CD14-positive monocyte (primary cell): Measurements from ENCODE around the gene HAND1. TPM values are rescaled to one million over a fixed set of nuclear protein-coding genes. Genes with fewer than 3 reads are reported as not detected.
A peak's percentile ranks its signal among the peaks of the same experiment; 100 is the strongest.

ENCODE experiments used
- DNase-seq, 3 donors: peaks; one replicate each; pipeline ENCODE4 v3.0.0-alpha.2; 2011 to 2022
- H2AFZ ChIP-seq: 2 replicates; pipeline ENCODE4 v1.6.0; 2012; ENCODE audit warnings: mild to moderate bottlenecking, low read depth, low read length, inconsistent platforms; ENCODE audit not compliant: insufficient read depth, poor library complexity, severe bottlenecking
- H3K27ac ChIP-seq, 2 donors: 1 replicate in 1 of 2; 2 replicates in 1 of 2; pipeline ENCODE4 v1.5.1; 2012 to 2013; ENCODE audit warnings: low read length in 2 of 2, control low read depth in 1 of 2, inconsistent platforms in 1 of 2, low read depth in 1 of 2, mild to moderate bottlenecking in 1 of 2
- H3K27me3 ChIP-seq, 2 donors: one replicate each; pipeline versions ENCODE4 v1.6.0 to v1.6.1; 2011 to 2013; ENCODE audit warnings: low read length in 2 of 2; ENCODE audit not compliant: control insufficient read depth in 2 of 2, insufficient read depth in 2 of 2
- H3K36me3 ChIP-seq, 2 donors: replicated peaks in 1 of 2; 1 replicate in 1 of 2; 2 replicates in 1 of 2; pipeline versions ENCODE4 v1.5.1 to v1.6.1; 2012 to 2013; ENCODE audit warnings: low read length in 2 of 2, control low read depth in 1 of 2, inconsistent platforms in 1 of 2, mild to moderate bottlenecking in 1 of 2; ENCODE audit not compliant: insufficient read depth in 2 of 2, control insufficient read depth in 1 of 2
- H3K4me1 ChIP-seq, 2 donors: 1 replicate in 1 of 2; 2 replicates in 1 of 2; pipeline versions ENCODE4 v1.5.1 to v1.6.1; 2012 to 2013; ENCODE audit warnings: low read length in 2 of 2, control low read depth in 1 of 2, inconsistent platforms in 1 of 2, mild to moderate bottlenecking in 1 of 2, moderate library complexity in 1 of 2; ENCODE audit not compliant: insufficient read depth in 2 of 2, control insufficient read depth in 1 of 2
- H3K4me2 ChIP-seq: replicated peaks from 2 replicates; pipeline ENCODE3; 2012; ENCODE audit warnings: low read length, moderate library complexity, mild to moderate bottlenecking; ENCODE audit not compliant: poor library complexity, severe bottlenecking; ENCODE audit errors: extremely low read depth
- H3K4me3 ChIP-seq, 3 experiments: fragments of 200-600 bp in 1 of 3; sonication (generic) in 1 of 3; replicated peaks in 1 of 3; 1 replicate in 2 of 3; 2 replicates in 1 of 3; pipeline ENCODE4 v1.5.1; 2011 to 2013; ENCODE audit warnings: low read length in 3 of 3, mild to moderate bottlenecking in 3 of 3, control low read depth in 2 of 3, low read depth in 2 of 3, inconsistent platforms in 1 of 3, moderate library complexity in 1 of 3
- H3K79me2 ChIP-seq: 2 replicates; pipeline ENCODE4 v1.6.0; 2012; ENCODE audit warnings: mild to moderate bottlenecking, control low read depth, inconsistent platforms, low read length, moderate library complexity; ENCODE audit not compliant: insufficient read depth
- H3K9ac ChIP-seq: 2 replicates; pipeline ENCODE4 v1.6.0; 2017; ENCODE audit warnings: low read length, mild to moderate bottlenecking; ENCODE audit not compliant: insufficient read depth, poor library complexity, severe bottlenecking
- H3K9me3 ChIP-seq, 2 donors: replicated peaks in 1 of 2; 1 replicate in 1 of 2; 2 replicates in 1 of 2; pipeline versions ENCODE4 v1.5.1 to v1.6.1; 2012 to 2013; ENCODE audit warnings: low read length in 2 of 2, control low read depth in 1 of 2; ENCODE audit not compliant: control insufficient read depth in 1 of 2, insufficient read depth in 1 of 2
- H4K20me1 ChIP-seq: 2 replicates; pipeline ENCODE4 v1.6.0; 2012; ENCODE audit warnings: mild to moderate bottlenecking, low read length, control low read depth, moderate library complexity; ENCODE audit not compliant: insufficient read depth
- H3K27ac Mint-ChIP-seq, 7 donors: one replicate each; pipeline ENCODE4 v1.8.0; 2020; ENCODE audit warnings: mild to moderate bottlenecking in 7 of 7, mixed read lengths in 7 of 7, moderate library complexity in 6 of 7, inconsistent platforms in 2 of 7
- H3K27me3 Mint-ChIP-seq, 3 donors: one replicate each; pipeline ENCODE4 v1.8.0; 2021 to 2022; ENCODE audit warnings: low read depth in 3 of 3, mild to moderate bottlenecking in 3 of 3, mixed read lengths in 3 of 3, moderate library complexity in 3 of 3, inconsistent platforms in 1 of 3
- H3K36me3 Mint-ChIP-seq, 2 donors: one replicate each; pipeline ENCODE4 v1.8.0; 2020; ENCODE audit warnings: mixed read lengths in 2 of 2, inconsistent platforms in 1 of 2, mild to moderate bottlenecking in 1 of 2
- H3K4me1 Mint-ChIP-seq: one replicate; pipeline ENCODE4 v1.8.0; 2020; ENCODE audit warnings: mild to moderate bottlenecking, mixed read lengths
- H3K4me3 Mint-ChIP-seq, 2 donors: one replicate each; pipeline ENCODE4 v1.8.0; 2020; ENCODE audit warnings: mild to moderate bottlenecking in 2 of 2, mixed read lengths in 2 of 2, moderate library complexity in 1 of 2
- H3K9me3 Mint-ChIP-seq, 7 donors: one replicate each; pipeline ENCODE4 v1.8.0; 2020 to 2022; ENCODE audit warnings: mixed read lengths in 7 of 7, mild to moderate bottlenecking in 6 of 7, moderate library complexity in 6 of 7, inconsistent platforms in 2 of 7
- CTCF ChIP-seq: fragments of 200-600 bp; IDR thresholded peaks from one replicate; pipeline ENCODE4 v1.8.0; 2022; ENCODE audit warnings: antibody characterized with exemption, mild to moderate bottlenecking
- WGBS: methylation state at CpG from one replicate; pipeline ENCODE4 v1.1.5; 2013; ENCODE audit warnings: missing lambda C conversion rate; ENCODE audit not compliant: insufficient coverage; 5-methylcytosine and 5-hydroxymethylcytosine counted together
- intact Hi-C, 2 donors: fragments of 100-400 bp; cut with micrococcal nuclease; formaldehyde crosslinking; loops; one replicate each; pipeline versions ENCODE4 v1.15.0 to v1.15.1; 2023
- polyA plus RNA-seq, 3 donors: library from polyadenylated mRNA; depleted of rRNA in 1 of 3; unstranded in 2 of 3; stranded (reverse) in 1 of 3; fragments of 300-500 nt in 2 of 3; fragments of >200 nt in 1 of 3; fragmentation: Illumina TruSeq in 2 of 3; gene quantifications; 1 replicate in 2 of 3; 2 replicates in 1 of 3; pipeline ENCODE4 v1.2.3, GENCODE V29; 2012 to 2021

Gene HAND1
- polyA plus RNA-seq, 3 donors = not detected

GRCh38 chr5:154470947-154471870, 6.8 kb downstream of the HAND1 start:
- peaks cover 72 to 85% (median 82%) of the 10 kb centered on the region in 3 donors for H3K27me3 Mint-ChIP-seq
- no peak overlapping the region for H3K27ac Mint-ChIP-seq
- Histone ChIP-seq H3K4me3 (no peak overlapping the region), H2AFZ (no peak overlapping the region), H3K4me1 (peaks cover 7% of the 10 kb centered on the region in 2 donors), H3K9ac (no peak overlapping the region), H3K27me3 (peaks cover 63 to 76% of the 10 kb centered on the region in 2 donors), H3K27ac (no peak overlapping the region), H4K20me1 (no peaks in the 10 kb centered on the region), H3K4me2 (no peak overlapping the region), H3K79me2 (no peaks in the 10 kb centered on the region), H3K36me3 (no peaks in the 10 kb centered on the region), H3K9me3 (peaks cover 0 to 40% of the 10 kb centered on the region in 2 donors)
- H3K9me3 Mint-ChIP-seq = peaks cover 0 to 15% (median 7%) of the 10 kb centered on the region in 7 donors
- peaks cover 3 to 9% of the 10 kb centered on the region in 2 donors for H3K36me3 Mint-ChIP-seq
- no peak for TF ChIP-seq CTCF
- intact Hi-C loops = no loop called here
- 18% methylated on average over 3 of the region's 11 CpGs for WGBS
- DNase-seq = no peak
- H3K4me3 Mint-ChIP-seq = peak overlapping the region in 1 of 2 donors; percentile 80
- peaks cover 40% of the 10 kb centered on the region for H3K4me1 Mint-ChIP-seq

- TF ChIP-seq CTCF = no peak
- peaks cover 0 to 12% (median 5%) of the 10 kb centered on the region in 7 donors for H3K9me3 Mint-ChIP-seq
- Histone ChIP-seq H3K9me3 (peaks cover 0 to 30% of the 10 kb centered on the region in 2 donors), H3K27me3 (peaks cover 56 to 65% of the 10 kb centered on the region in 2 donors), H3K79me2 (no peaks in the 10 kb centered on the region), H3K4me2 (no peak overlapping the region), H3K4me1 (peaks cover 3 to 11% of the 10 kb centered on the region in 2 donors), H2AFZ (no peak overlapping the region), H3K4me3 (no peak overlapping the region), H3K9ac (no peak overlapping the region), H4K20me1 (no peaks in the 10 kb centered on the region), H3K36me3 (no peaks in the 10 kb centered on the region), H3K27ac (no peak overlapping the region)
- H3K36me3 Mint-ChIP-seq = peaks cover 0 to 6% of the 10 kb centered on the region in 2 donors
- peaks cover 34% of the 10 kb centered on the region for H3K4me1 Mint-ChIP-seq
- H3K4me3 Mint-ChIP-seq = peak overlapping the region in 1 of 2 donors; percentile 80
- peaks cover 61 to 75% (median 73%) of the 10 kb centered on the region in 3 donors for H3K27me3 Mint-ChIP-seq
- intact Hi-C loops = no loop called here
- whole genome bisulfite sequencing = no CpG with 5 or more reads among the region's 2 CpGs
- no peak for DNase-seq
- H3K27ac Mint-ChIP-seq = no peak overlapping the region
Measured at GRCh38 chr5:154470137-154470536, 7.9 kb downstream of the HAND1 start.
